Tibial nerve (tissue), 4 donors: ENCODE measurements around the gene NMNAT1. TPM values are rescaled to one million over a fixed set of nuclear protein-coding genes. Genes with fewer than 3 reads are reported as not detected.

ENCODE experiments used
- DNase-seq, 2 donors: peaks; one replicate each; pipeline ENCODE4 v3.0.0-alpha.2; 2019; ENCODE audit warnings: low spot score in 2 of 2
- H3K27ac ChIP-seq, 4 donors: fragments of 200-600 bp; sonication (generic) in 3 of 4; one replicate each; pipeline ENCODE4 v1.5.1; 2017 to 2019; ENCODE audit warnings: mild to moderate bottlenecking in 1 of 4
- H3K27me3 ChIP-seq, 2 donors: fragments of 200-600 bp; sonication (generic) in 1 of 2; one replicate each; pipeline versions ENCODE4 v1.5.1 to v1.6.0; 2017 to 2019
- H3K36me3 ChIP-seq, 3 donors: fragments of 200-600 bp; sonication (generic); one replicate each; pipeline ENCODE4 v1.5.1; 2018 to 2019
- H3K4me1 ChIP-seq, 4 donors: fragments of 200-600 bp; sonication (generic) in 3 of 4; one replicate each; pipeline ENCODE4 v1.5.1; 2017 to 2019
- H3K4me3 ChIP-seq, 4 donors: fragments of 200-600 bp; sonication (generic) in 3 of 4; one replicate each; pipeline ENCODE4 v1.5.1; 2017 to 2019; ENCODE audit warnings: mild to moderate bottlenecking in 1 of 4, moderate library complexity in 1 of 4
- H3K9me3 ChIP-seq, 4 donors: fragments of 200-600 bp; sonication (generic) in 3 of 4; one replicate each; pipeline ENCODE4 v1.5.1; 2017 to 2019
- EP300 ChIP-seq, 2 donors: sonication (generic); formaldehyde crosslinking; IDR thresholded peaks; one replicate each; pipeline ENCODE4 v1.6.1; 2017; ENCODE audit warnings: antibody characterized with exemption in 2 of 2, mild to moderate bottlenecking in 1 of 2
- POLR2A ChIP-seq, 2 donors: fragments of 450-650 bp; IDR thresholded peaks; one replicate each; pipeline ENCODE4 v1.6.1; 2017; ENCODE audit warnings: antibody characterized with exemption in 2 of 2, mild to moderate bottlenecking in 2 of 2, moderate library complexity in 2 of 2
- WGBS, 2 donors: methylation state at CpG; one replicate each; pipeline ENCODE4 v1.1.5; 2018; 5-methylcytosine and 5-hydroxymethylcytosine counted together
- total RNA-seq, 4 donors: library from RNA; depleted of rRNA; stranded (reverse); fragments of >200 nt; gene quantifications; one replicate each; pipeline ENCODE4 v1.1.0, GENCODE V29; 2016
- TF ChIP-seq, protein P1 (sequence below), 5 experiments: fragments of 200-600 bp in 3 of 5; fragments of 450-650 bp in 2 of 5; sonication (generic) in 3 of 5; IDR thresholded peaks; one replicate each; pipeline ENCODE4 v1.5.1; 2016 to 2019; ENCODE audit warnings: antibody characterized with exemption in 5 of 5, mild to moderate bottlenecking in 3 of 5, moderate library complexity in 2 of 5

The NMNAT1 gene
- 1 to 10 TPM; 3.8 to 6.0 (median 4.6) TPM for total RNA-seq

DNA sequence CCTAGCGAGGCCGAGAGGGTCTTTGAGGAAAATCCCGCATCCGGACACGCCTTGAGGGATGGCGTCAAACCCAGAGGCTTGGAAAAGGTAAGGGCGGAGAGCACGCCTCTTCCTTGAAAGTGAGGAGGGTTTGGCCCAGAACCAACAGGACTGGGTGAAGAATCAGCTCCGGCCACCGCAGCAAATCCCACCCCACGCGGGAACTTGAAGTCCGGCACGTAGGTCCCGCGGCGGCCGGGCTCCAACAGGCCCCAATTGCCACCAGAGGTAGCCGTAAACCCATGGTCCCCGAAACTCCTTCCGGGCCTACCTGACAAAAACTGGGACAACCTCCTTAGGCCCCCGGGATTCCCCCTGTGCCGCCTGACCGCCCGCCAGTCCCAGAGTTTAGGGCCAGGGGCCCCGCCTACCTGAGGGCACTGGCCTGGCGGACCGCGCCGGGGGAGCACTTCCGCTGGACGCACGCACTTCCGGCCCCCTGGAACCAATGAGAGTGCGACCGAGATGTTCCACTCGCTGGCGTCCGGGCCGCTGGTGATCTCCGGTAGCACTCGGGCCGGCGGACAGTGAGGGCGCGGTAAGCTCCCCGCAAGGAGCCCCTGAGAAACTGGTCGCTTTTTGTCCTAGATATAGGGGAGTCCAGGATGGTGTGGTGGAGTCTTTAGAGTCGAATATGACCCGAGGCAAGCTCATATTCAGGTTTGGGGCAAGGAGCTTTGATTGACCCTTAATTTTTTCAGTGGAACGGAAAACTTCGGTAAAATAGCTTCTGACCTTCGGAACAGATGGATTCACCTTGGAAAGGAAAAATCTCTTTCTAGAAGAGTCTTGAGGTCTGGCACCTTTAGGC lies at the start of gene NMNAT1, which contains the start of gene LZIC:
NMNAT1 (plus strand) TSS at position 537 of the 850 bp plus-strand sequence. CDS start 28,599 bp downstream, outside the sequence.
LZIC (minus strand) TSS at position 453 of the 850 bp plus-strand sequence. CDS start 6,772 bp downstream, outside the sequence.
- 0% methylated on average over 43 to 46 of the region's 53 CpGs for WGBS, 2 donors
- Histone ChIP-seq H3K4me3 (peak within 1 kb of the TSS; percentile 60 to 76 (median 72)), H3K4me1 (peaks cover 0 to 35% (median 18%) of the 10 kb centered on the region in 4 donors), H3K9me3 (no peaks in the 10 kb centered on the region), H3K27ac (peak within 1 kb of the TSS; percentile 65 to 95 (median 88)), H3K27me3 (no peaks in the 10 kb centered on the region), H3K36me3 (peaks cover 0 to 33% (median 0%) of the 10 kb centered on the region in 3 donors)
- peak; percentile 75 to 86 for DNase-seq
- TF ChIP-seq POLR2A (IDR thresholded peaks at IDR 0.05) (peak; percentile 49 to 78), EP300 (IDR thresholded peaks at IDR 0.05) (peak; percentile 81 to 92)
- TF ChIP-seq, protein P1, sequence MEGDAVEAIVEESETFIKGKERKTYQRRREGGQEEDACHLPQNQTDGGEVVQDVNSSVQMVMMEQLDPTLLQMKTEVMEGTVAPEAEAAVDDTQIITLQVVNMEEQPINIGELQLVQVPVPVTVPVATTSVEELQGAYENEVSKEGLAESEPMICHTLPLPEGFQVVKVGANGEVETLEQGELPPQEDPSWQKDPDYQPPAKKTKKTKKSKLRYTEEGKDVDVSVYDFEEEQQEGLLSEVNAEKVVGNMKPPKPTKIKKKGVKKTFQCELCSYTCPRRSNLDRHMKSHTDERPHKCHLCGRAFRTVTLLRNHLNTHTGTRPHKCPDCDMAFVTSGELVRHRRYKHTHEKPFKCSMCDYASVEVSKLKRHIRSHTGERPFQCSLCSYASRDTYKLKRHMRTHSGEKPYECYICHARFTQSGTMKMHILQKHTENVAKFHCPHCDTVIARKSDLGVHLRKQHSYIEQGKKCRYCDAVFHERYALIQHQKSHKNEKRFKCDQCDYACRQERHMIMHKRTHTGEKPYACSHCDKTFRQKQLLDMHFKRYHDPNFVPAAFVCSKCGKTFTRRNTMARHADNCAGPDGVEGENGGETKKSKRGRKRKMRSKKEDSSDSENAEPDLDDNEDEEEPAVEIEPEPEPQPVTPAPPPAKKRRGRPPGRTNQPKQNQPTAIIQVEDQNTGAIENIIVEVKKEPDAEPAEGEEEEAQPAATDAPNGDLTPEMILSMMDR (IDR thresholded peaks at IDR 0.05), result peak in 2 of 5 experiments; percentile 35 to 47

DNA sequence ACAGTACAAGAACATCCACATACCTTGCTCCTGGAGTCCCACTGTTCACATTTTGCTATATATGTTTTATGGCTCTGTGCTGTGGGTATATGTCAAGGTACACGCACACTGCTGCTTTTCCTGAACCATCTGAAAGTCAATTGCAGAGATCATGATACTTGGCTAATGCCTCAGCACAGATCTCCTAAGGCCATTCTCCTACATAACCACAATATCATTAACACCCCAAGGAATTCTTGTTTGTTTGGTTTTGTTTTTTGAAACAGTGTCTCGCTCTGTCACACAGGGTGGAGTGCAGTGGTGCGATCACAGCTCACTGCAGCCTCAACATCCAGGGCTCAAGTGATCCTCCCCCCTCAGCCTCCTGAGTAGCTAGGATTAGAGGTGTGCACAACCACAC lies 49.2 kb upstream of the NMNAT1 start:
- H3K27me3 ChIP-seq, result no peaks in the 10 kb centered on the region
- H3K9me3 ChIP-seq, result no peaks in the 10 kb centered on the region
- peaks cover 0 to 29% (median 6%) of the 10 kb centered on the region in 4 donors for H3K4me1 ChIP-seq
- no peak for DNase-seq
- TF ChIP-seq POLR2A (IDR thresholded peaks at IDR 0.05) (no peak), EP300 (IDR thresholded peaks at IDR 0.05) (no peak)
- TF ChIP-seq, protein P1 (IDR thresholded peaks at IDR 0.05), result no peak
- no peak overlapping the region for H3K27ac ChIP-seq
- no peak overlapping the region for H3K4me3 ChIP-seq
- 84 to 92% methylated on average over 3 of the region's 3 CpGs for WGBS, 2 donors
- H3K36me3 ChIP-seq, result peaks cover 0 to 5% (median 0%) of the 10 kb centered on the region in 3 donors

DNA sequence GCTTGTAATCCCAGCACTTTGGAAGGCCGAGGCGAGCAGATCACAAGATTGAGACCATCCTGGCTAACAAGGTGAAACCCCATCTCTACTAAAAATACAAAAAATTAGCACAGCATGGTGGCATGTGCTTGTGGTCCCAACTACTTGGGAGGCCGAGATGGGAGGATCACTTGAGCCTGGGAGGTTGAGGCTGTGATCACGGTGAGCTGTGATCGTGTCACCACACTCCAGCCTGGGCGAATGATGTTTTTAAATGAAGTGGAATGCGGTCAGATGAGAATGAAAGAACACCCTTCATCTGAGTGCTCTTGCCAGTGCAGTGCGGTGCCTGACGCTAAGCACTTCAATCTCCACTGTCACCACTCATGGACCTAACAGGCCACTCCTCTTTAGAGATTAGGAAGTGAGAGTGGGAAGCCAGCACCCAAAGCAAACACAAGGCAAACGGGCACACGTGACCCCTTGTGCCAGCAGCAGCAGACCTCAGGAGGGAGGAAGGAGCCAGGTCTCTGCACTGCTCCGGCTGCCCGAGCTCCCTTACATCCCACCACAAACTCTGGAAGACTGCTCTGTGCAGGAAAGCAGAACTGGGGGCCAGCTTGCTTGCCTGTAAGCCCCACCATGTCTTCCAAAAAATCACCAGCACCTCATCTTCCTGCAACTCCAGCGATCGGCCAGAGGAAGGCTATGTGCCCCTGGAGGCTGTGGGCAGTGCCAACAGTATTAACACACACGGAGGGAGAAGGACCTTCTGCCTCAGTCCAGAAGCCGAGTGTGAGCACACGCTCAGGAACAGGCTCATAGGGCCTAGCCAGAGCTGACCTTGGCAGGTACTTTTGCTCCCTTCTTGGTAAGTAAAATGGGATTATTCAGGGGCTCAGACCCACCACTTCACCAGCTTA lies 42.9 kb upstream of the NMNAT1 start:
- Histone ChIP-seq H3K4me3 (peak overlapping the region in 2 of 4 donors; percentile 11 to 27), H3K9me3 (no peaks in the 10 kb centered on the region), H3K27ac (peak overlapping the region in 3 of 4 donors; percentile 12 to 76 (median 56)), H3K27me3 (no peaks in the 10 kb centered on the region), H3K36me3 (no peaks in the 10 kb centered on the region), H3K4me1 (peaks cover 0 to 26% (median 10%) of the 10 kb centered on the region in 4 donors)
- TF ChIP-seq, protein P1 (IDR thresholded peaks at IDR 0.05), result no peak
- TF ChIP-seq EP300 (IDR thresholded peaks at IDR 0.05) (peak in 1 of 2 donors; percentile 34), POLR2A (IDR thresholded peaks at IDR 0.05) (peak in 1 of 2 donors; percentile 36)
- peak in 1 of 2 donors; percentile 41 for DNase-seq
- WGBS, 2 donors, result 44 to 48% methylated on average over 15 to 18 of the region's 18 CpGs

DNA sequence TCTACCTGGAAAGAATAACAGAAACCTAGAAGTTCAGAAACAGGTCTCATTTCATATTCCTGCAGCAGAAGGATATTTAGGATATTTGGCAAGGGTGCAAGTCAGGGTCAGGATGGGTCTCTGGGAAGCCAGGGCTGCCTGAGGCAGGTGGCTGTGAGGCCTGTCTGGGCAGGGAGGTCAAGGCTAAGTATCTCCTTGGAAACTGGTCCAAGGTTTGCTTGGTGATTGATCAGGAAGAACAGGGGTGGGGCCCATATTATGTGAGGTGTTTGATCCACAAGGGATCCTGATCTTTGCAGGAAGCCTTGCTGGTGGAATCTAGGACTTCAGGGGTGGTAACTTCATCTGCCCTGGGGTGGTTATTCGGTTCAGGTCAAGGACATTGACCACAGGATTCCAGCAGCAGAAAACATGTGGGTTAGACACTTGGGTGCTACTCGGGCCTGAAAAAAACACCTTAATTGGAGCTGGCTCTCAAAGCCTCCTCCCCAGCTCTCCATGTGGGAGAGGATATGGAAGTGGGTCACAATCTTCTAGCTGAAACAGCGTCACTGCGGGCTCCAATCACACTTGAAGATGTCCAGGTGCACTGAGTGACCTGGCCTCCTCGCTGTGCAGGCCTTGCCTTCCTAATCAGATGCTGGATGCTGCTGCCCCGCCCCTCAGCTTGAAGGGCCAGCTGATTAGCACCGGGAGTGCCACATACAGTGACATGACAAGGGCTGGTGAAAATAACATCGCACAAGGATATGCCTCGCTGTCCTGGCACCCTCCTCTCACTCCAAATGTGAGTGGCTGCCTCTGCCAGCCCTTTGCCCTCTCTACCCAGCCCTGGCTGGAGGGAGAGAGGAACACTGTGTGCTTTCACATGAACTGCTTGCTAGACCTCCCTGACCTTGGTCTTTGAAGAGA lies 41.9 kb upstream of the NMNAT1 start:
- 71 to 75% methylated on average over 9 of the region's 9 CpGs for WGBS, 2 donors
- no peak overlapping the region for H3K4me3 ChIP-seq
- peak overlapping the region in 3 of 4 donors; percentile 12 to 76 (median 56) for H3K27ac ChIP-seq

More for the DNA sequence above, 41.9 kb upstream of the NMNAT1 start:
- no peaks in the 10 kb centered on the region for H3K27me3 ChIP-seq
- no peaks in the 10 kb centered on the region for H3K36me3 ChIP-seq
- DNase-seq, result no peak
- no peaks in the 10 kb centered on the region for H3K9me3 ChIP-seq
- TF ChIP-seq, protein P1 (IDR thresholded peaks at IDR 0.05), result no peak
- no peak for TF ChIP-seq EP300 (IDR thresholded peaks at IDR 0.05)
- TF ChIP-seq POLR2A (IDR thresholded peaks at IDR 0.05), result no peak
- H3K4me1 ChIP-seq, result peaks cover 0 to 26% (median 10%) of the 10 kb centered on the region in 4 donors
